Skin epidermis (tissue), 12 donors: ENCODE data around the gene ANGEL1.

Source experiments
- H3K27ac ChIP-seq, 21 experiments: fragments of 200-600 bp; sonication (generic) in 11 of 21; one replicate each; pipeline ENCODE4 v1.5.0; 2020; ENCODE audit warnings: mild to moderate bottlenecking in 3 of 21, inconsistent platforms in 2 of 21, moderate library complexity in 2 of 21
- H3K4me3 ChIP-seq, 7 experiments: fragments of 200-600 bp; sonication (generic) in 2 of 7; one replicate each; pipeline ENCODE4 v1.5.0; 2020; ENCODE audit warnings: inconsistent platforms in 2 of 7, mild to moderate bottlenecking in 2 of 7, moderate library complexity in 1 of 7

ANGEL1 gene

GRCh38 chr14:76753541-76754198 is 59.0 kb downstream of the ANGEL1 start:
- Histone ChIP-seq H3K27ac (no peak overlapping the region), H3K4me3 (no peak overlapping the region)

DNA sequence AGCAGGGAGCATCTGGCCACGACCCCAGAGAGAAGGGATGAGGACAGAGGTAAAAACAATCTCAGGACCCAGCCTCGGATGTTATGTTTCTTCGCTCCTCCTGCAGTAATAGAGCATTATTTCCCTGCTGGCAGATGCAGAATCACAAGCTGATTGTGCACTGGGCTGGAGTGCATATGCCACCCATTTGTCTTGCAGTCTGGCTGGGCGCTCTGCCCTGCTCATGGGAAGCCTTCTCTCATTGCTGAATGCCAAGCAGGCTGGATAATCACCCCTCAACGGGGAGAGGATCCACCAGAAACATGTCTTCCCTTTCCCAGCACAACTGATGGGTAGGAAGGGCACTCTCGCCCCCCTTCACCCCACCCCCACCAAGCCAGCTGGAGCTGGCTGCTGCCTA is 59.9 kb downstream of the ANGEL1 start:
- H3K27ac ChIP-seq, result no peak overlapping the region

GRCh38 chr14:76742966-76743365 is 69.7 kb downstream of the ANGEL1 start:
- Histone ChIP-seq H3K4me3 (no peak overlapping the region), H3K27ac (no peak overlapping the region)

More for the DNA sequence above, 59.9 kb downstream of the ANGEL1 start:
- no peak overlapping the region for H3K4me3 ChIP-seq

- Histone ChIP-seq H3K27ac (no peak overlapping the region), H3K4me3 (no peak overlapping the region)
Measured at GRCh38 chr14:76742185-76742584, 70.5 kb downstream of the ANGEL1 start.

- no peak overlapping the region for H3K27ac ChIP-seq
Measured at GRCh38 chr14:76741074-76741473, 71.6 kb downstream of the ANGEL1 start.

More at GRCh38 chr14:76741074-76741473, 71.6 kb downstream of the ANGEL1 start:
- H3K4me3 ChIP-seq, result no peak overlapping the region
